ENCODE results near the gene KCTD13.

Gene KCTD13

DNA sequence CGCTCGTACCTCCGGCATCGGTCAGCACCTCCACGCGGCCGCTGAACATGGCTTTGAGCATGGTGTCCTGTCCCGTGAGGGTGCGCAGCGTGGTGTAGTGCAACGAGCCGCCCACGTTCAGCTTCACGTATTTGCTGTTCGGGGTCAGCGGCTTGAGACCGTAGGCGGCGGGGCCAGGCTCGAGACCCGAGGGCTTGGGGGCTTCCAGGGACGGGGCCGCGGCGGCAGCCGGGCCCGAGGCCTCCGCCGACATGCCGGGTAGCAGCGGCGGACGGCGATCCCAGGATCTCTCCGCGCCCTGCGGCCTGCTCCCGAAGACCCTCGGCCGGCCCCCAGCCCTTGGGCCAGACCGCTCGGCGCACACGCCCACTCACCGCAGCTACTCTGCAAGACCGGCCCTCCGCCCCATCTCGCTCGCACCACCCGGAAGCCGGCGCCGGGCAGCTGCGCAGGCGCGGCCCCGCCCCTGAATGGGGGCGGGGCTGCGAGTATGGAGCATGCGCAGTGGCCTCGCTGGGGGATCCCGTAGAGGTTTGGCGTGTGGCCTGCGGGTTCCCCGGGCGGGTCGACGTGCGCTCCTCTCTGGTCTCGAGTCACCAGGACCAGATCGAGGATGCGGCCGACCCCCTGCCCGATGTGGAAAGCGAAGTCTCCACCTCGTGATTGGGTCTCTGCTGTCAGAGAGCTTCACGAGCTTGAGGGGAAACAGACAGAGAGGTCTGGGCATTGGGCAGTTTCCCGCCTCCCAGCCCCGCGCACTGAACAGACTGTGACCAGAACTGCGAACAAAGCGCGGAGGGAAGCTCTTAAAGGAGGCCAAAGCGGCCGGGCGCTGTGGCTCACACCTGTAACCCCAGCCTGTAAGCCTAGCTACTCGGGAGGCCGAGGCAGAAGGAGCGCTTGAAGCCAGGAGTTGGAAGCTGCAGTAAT is at the start of gene KCTD13 (continued):
- TF ChIP-seq ZNF114 (tag by site-specific recombination; IDR thresholded peaks at IDR 0.05), result no peak
- TF ChIP-seq ZNF223 (tag by site-specific recombination; IDR thresholded peaks at IDR 0.05), result no peak
- no peak for TF ChIP-seq IKZF3 (tag by site-specific recombination; IDR thresholded peaks at IDR 0.05)
- no peak for TF ChIP-seq PRDM2 (tag by site-specific recombination; IDR thresholded peaks at IDR 0.05; ENCODE audit: borderline replicate concordance)
- no peak; the same call in 1 of the 2 replicates for TF ChIP-seq ZBTB8A (tag by site-specific recombination; IDR thresholded peaks at IDR 0.05)
- TF ChIP-seq PRDM1 (tag by site-specific recombination; IDR thresholded peaks at IDR 0.05), result no peak
- TF ChIP-seq TSHZ1 (tag by site-specific recombination; IDR thresholded peaks at IDR 0.05; ENCODE audit: borderline replicate concordance), result no peak
- TF ChIP-seq GLI2 (tag by site-specific recombination; IDR thresholded peaks at IDR 0.05; ENCODE audit: borderline replicate concordance, low read depth), result no peak; the same call in 1 of the 2 replicates
- no peak for TF ChIP-seq ZNF202 (tag by site-specific recombination; IDR thresholded peaks at IDR 0.05; ENCODE audit: borderline replicate concordance)
- no peak for TF ChIP-seq ZNF571 (tag by site-specific recombination; IDR thresholded peaks at IDR 0.05)
- TF ChIP-seq, protein P1, sequence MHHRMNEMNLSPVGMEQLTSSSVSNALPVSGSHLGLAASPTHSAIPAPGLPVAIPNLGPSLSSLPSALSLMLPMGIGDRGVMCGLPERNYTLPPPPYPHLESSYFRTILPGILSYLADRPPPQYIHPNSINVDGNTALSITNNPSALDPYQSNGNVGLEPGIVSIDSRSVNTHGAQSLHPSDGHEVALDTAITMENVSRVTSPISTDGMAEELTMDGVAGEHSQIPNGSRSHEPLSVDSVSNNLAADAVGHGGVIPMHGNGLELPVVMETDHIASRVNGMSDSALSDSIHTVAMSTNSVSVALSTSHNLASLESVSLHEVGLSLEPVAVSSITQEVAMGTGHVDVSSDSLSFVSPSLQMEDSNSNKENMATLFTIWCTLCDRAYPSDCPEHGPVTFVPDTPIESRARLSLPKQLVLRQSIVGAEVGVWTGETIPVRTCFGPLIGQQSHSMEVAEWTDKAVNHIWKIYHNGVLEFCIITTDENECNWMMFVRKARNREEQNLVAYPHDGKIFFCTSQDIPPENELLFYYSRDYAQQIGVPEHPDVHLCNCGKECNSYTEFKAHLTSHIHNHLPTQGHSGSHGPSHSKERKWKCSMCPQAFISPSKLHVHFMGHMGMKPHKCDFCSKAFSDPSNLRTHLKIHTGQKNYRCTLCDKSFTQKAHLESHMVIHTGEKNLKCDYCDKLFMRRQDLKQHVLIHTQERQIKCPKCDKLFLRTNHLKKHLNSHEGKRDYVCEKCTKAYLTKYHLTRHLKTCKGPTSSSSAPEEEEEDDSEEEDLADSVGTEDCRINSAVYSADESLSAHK (tag by site-specific recombination; IDR thresholded peaks at IDR 0.05), result peak; percentile 83
- TF ChIP-seq ZNF112 (tag by site-specific recombination; IDR thresholded peaks at IDR 0.05), result no peak
- TF ChIP-seq, protein P2, sequence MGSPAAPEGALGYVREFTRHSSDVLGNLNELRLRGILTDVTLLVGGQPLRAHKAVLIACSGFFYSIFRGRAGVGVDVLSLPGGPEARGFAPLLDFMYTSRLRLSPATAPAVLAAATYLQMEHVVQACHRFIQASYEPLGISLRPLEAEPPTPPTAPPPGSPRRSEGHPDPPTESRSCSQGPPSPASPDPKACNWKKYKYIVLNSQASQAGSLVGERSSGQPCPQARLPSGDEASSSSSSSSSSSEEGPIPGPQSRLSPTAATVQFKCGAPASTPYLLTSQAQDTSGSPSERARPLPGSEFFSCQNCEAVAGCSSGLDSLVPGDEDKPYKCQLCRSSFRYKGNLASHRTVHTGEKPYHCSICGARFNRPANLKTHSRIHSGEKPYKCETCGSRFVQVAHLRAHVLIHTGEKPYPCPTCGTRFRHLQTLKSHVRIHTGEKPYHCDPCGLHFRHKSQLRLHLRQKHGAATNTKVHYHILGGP (tag by site-specific recombination; IDR thresholded peaks at IDR 0.05), result no peak
- no peak for TF ChIP-seq ZNF175 (tag by site-specific recombination; IDR thresholded peaks at IDR 0.05)
- peak; percentile 52 for TF ChIP-seq PRDM10 (tag by site-specific recombination; IDR thresholded peaks at IDR 0.05)
- TF ChIP-seq, protein P3, sequence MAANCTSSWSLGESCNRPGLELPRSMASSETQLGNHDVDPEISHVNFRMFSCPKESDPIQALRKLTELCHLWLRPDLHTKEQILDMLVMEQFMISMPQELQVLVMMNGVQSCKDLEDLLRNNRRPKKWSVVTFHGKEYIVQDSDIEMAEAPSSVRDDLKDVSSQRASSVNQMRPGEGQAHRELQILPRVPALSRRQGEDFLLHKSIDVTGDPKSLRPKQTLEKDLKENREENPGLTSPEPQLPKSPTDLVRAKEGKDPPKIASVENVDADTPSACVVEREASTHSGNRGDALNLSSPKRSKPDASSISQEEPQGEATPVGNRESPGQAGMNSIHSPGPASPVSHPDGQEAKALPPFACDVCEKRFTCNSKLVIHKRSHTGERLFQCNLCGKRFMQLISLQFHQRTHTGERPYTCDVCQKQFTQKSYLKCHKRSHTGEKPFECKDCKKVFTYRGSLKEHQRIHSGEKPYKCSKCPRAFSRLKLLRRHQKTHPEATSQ (tag by site-specific recombination; IDR thresholded peaks at IDR 0.05), result peak; percentile 39; the same call in 1 of the 2 replicates
- peak; percentile 95 for TF ChIP-seq ZFHX2 (tag by site-specific recombination; conservative IDR thresholded peaks at IDR 0.05)
